ENCODE data around the gene ZNF618. TPM values are rescaled to one million over a fixed set of nuclear protein-coding genes. Genes with fewer than 3 reads are reported as not detected.
A peak's percentile ranks its signal among the peaks of the same experiment; 100 is the strongest.

Gene ZNF618
- total RNA-seq, 4 donors from 2014 or later: 2.1 to 6.2 (median 4.1) TPM

DNA sequence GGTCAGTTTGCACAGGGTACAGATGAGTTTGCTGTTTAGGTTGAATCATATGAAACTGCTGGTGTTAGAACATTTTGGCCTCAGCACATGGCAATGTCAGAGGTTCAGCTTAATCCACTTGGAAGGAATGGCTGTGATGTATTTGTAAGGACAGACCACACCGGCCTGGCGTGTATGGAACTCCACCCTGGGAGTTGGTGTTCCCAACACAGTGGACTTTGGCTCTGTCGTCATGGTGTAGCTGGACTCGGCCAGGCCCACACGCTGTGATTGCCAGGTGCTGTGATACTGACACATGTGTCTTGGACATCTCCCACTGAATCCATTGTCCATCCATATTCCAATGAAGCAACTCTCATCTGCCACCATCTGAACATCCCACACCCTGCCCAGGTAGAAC lies 90.3 kb downstream of the ZNF618 start:
- no peaks in the 10 kb centered on the region for H3K4me1 ChIP-seq
- H3K36me3 ChIP-seq: peaks cover 0 to 16% of the 10 kb centered on the region in 2 donors
- H3K4me3 ChIP-seq: no peak overlapping the region
- H3K27me3 ChIP-seq: no peaks in the 10 kb centered on the region
- peaks cover 0 to 10% (median 0%) of the 10 kb centered on the region in 3 donors for H3K9me3 ChIP-seq
- 71 to 92% methylated on average over 2 to 3 of the region's 5 CpGs for WGBS, 2 donors (ENCODE audit: low coverage in 1 of 2)
- no peak overlapping the region for H3K27ac ChIP-seq
- TF ChIP-seq POLR2AphosphoS5 (IDR thresholded peaks at IDR 0.05) (no peak), POLR2A (IDR thresholded peaks at IDR 0.05) (no peak), EP300 (IDR thresholded peaks at IDR 0.05) (no peak)
- TF ChIP-seq, protein P1, sequence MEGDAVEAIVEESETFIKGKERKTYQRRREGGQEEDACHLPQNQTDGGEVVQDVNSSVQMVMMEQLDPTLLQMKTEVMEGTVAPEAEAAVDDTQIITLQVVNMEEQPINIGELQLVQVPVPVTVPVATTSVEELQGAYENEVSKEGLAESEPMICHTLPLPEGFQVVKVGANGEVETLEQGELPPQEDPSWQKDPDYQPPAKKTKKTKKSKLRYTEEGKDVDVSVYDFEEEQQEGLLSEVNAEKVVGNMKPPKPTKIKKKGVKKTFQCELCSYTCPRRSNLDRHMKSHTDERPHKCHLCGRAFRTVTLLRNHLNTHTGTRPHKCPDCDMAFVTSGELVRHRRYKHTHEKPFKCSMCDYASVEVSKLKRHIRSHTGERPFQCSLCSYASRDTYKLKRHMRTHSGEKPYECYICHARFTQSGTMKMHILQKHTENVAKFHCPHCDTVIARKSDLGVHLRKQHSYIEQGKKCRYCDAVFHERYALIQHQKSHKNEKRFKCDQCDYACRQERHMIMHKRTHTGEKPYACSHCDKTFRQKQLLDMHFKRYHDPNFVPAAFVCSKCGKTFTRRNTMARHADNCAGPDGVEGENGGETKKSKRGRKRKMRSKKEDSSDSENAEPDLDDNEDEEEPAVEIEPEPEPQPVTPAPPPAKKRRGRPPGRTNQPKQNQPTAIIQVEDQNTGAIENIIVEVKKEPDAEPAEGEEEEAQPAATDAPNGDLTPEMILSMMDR (IDR thresholded peaks at IDR 0.05): no peak
- ATAC-seq: peak; percentile 75

- 83 to 84% methylated on average over 3 to 4 of the region's 5 CpGs for WGBS, 2 donors (ENCODE audit: low coverage in 1 of 2)
- H3K4me1 ChIP-seq: no peaks in the 10 kb centered on the region
- H3K36me3 ChIP-seq: peaks cover 0 to 21% of the 10 kb centered on the region in 2 donors
- peaks cover 0 to 10% (median 0%) of the 10 kb centered on the region in 3 donors for H3K9me3 ChIP-seq
- no peak overlapping the region for H3K27ac ChIP-seq
- TF ChIP-seq, protein P1 (IDR thresholded peaks at IDR 0.05): no peak
- TF ChIP-seq EP300 (IDR thresholded peaks at IDR 0.05) (no peak), POLR2AphosphoS5 (IDR thresholded peaks at IDR 0.05) (no peak), POLR2A (IDR thresholded peaks at IDR 0.05) (no peak)
- H3K27me3 ChIP-seq: no peaks in the 10 kb centered on the region
- no peak for ATAC-seq
- H3K4me3 ChIP-seq: no peak overlapping the region
Observed at GRCh38 chr9:113967380-113967779, 91.3 kb downstream of the ZNF618 start.

DNA sequence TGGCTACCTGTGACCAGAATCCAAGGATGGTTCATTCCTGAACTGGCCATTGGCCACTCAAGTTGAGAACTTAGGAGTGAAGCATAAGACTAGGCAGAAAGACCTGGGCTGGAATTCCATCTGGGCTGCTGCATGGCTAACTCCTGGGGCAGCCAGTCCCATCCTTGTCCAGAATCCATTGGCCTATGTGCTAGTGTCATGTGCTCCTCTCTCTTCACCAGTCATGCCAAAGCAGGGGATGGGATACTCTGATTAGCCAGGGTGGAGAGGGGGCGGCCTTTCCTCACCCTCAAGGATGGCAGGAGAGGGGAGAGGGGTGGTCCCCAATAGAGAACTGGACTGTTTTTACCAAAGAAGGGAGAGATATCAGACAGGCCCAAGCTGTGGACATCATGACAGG lies 93.2 kb downstream of the ZNF618 start:
- H3K4me1 ChIP-seq: no peaks in the 10 kb centered on the region
- TF ChIP-seq POLR2AphosphoS5 (IDR thresholded peaks at IDR 0.05) (no peak), POLR2A (IDR thresholded peaks at IDR 0.05) (no peak), EP300 (IDR thresholded peaks at IDR 0.05) (no peak)
- TF ChIP-seq, protein P1 (IDR thresholded peaks at IDR 0.05): no peak
- peaks cover 0 to 10% (median 0%) of the 10 kb centered on the region in 3 donors for H3K9me3 ChIP-seq
- H3K27ac ChIP-seq: no peak overlapping the region
- no peaks in the 10 kb centered on the region for H3K27me3 ChIP-seq
- H3K36me3 ChIP-seq: peaks cover 0 to 22% of the 10 kb centered on the region in 2 donors
- no CpG with 5 or more reads among the region's 1 CpG for WGBS, 2 donors (ENCODE audit: low coverage in 1 of 2)
- H3K4me3 ChIP-seq: no peak overlapping the region
- no peak for ATAC-seq

DNA sequence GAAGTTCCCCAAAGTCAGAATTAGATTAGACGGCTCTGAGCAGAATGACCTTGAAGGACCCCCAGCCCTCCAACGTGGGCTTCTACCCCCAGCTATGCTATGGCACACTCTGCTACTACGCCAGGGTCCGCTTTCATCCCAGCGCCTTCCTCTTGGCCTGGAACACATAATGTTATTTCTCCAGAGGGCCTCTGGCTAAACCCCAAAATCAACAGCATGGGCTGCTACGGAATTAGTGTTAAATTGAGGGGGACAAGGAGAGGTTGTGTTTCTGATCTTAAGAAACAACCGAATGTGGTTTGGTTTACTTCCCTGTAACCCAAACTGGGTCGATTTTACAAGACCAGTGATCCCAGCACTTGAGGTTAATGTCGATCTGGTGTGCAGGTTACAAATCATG lies 97.1 kb downstream of the ZNF618 start:
- no peaks in the 10 kb centered on the region for H3K4me1 ChIP-seq
- H3K9me3 ChIP-seq: peaks cover 0 to 10% (median 0%) of the 10 kb centered on the region in 3 donors
- H3K4me3 ChIP-seq: no peak overlapping the region
- ATAC-seq: no peak
- peaks cover 0 to 22% of the 10 kb centered on the region in 2 donors for H3K36me3 ChIP-seq
- no peak overlapping the region for H3K27ac ChIP-seq
- WGBS, 2 donors (ENCODE audit: low coverage in 1 of 2): 68 to 96% methylated on average over 4 to 5 of the region's 9 CpGs
- no peaks in the 10 kb centered on the region for H3K27me3 ChIP-seq
- TF ChIP-seq POLR2AphosphoS5 (IDR thresholded peaks at IDR 0.05) (no peak), POLR2A (IDR thresholded peaks at IDR 0.05) (no peak), EP300 (IDR thresholded peaks at IDR 0.05) (no peak)
- TF ChIP-seq, protein P1 (IDR thresholded peaks at IDR 0.05): no peak

GRCh38 chr9:113973963-113974413 lies 97.9 kb downstream of the ZNF618 start:
- no peaks in the 10 kb centered on the region for H3K4me1 ChIP-seq
- TF ChIP-seq, protein P1 (IDR thresholded peaks at IDR 0.05): no peak
- TF ChIP-seq POLR2AphosphoS5 (IDR thresholded peaks at IDR 0.05) (no peak), EP300 (IDR thresholded peaks at IDR 0.05) (no peak), POLR2A (IDR thresholded peaks at IDR 0.05) (no peak)
- no peak overlapping the region for H3K27ac ChIP-seq
- no peak overlapping the region for H3K4me3 ChIP-seq
- H3K9me3 ChIP-seq: peaks cover 0 to 7% (median 0%) of the 10 kb centered on the region in 3 donors
- H3K36me3 ChIP-seq: peaks cover 0 to 18% of the 10 kb centered on the region in 2 donors
- ATAC-seq: no peak
- 81 to 83% methylated on average over 5 of the region's 5 CpGs for whole genome bisulfite sequencing, 2 donors (ENCODE audit: low coverage in 1 of 2)
- no peaks in the 10 kb centered on the region for H3K27me3 ChIP-seq
